GM12892 (cell line): ENCODE measurements around the gene EPS8L3.
"Not testable (repeated sequence)": the region's sequence is repeated elsewhere in the genome, so short reads cannot be mapped to it uniquely, and the experiment has no call there.

Experiments
- DNase-seq: peaks from one replicate; pipeline ENCODE4 v3.0.0; 2011; ENCODE audit not compliant: insufficient read length
- FAIRE-seq: peaks from 2 replicates; lab custom pipeline; 2011; peaks lifted over from hg19 to GRCh38; lab: Jason Lieb, UNC
- POLR2A ChIP-seq: IDR thresholded peaks from 2 replicates; pipeline ENCODE4 v1.6.1; 2011; ENCODE audit warnings: low read depth, low read length, control low read depth
- POLR2AphosphoS5 ChIP-seq: IDR thresholded peaks from 2 replicates; pipeline ENCODE4 v1.6.1; 2011; ENCODE audit warnings: low read depth, low read length, control low read depth
- TAF1 ChIP-seq: IDR thresholded peaks from 2 replicates; pipeline ENCODE4 v1.6.1; 2011; ENCODE audit warnings: low read depth, mild to moderate bottlenecking, control low read depth, low read length, borderline replicate concordance

EPS8L3 gene

DNA sequence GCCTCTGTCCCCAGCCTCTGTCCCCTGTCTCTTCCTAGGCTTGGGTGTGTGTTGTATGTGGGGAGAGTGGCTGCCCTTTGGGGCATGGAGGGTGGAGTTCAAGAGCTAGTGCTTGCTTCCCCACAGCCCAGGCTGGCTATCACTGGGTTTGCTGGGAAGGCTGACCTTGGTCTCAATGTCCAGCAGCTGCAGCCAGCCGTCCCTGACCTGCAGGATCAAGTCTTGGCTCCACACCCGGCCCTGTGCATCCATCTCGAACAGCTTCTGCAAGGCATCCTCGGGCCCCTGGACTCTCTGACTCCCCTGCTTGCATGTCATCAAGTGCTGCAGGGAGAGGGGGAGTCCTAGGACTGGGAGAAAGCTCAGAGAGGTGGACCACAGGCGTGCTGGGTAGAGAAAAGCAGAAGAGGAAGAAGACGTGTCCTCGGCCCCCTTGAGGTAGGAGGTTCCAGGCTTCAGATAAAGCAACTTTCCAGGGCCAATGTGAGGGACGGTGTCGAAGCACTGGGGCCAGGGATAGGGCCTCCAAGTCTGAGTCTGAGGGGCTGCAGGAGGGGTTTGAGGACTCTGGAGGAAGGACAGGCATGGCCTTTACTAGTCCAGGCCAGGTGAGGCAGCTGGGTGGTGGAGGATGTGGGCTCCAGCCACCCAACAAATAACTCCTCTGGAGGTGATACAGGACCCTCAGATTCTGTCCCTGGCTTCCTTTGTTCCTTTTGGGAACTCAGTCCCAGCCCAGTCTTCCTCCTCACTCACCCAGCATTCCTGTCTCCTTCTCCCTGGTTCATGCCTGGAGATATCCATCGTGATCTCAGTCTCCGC lies 4.0 kb downstream of the EPS8L3 start:
- no peak for FAIRE-seq
- no peak for DNase-seq
- TF ChIP-seq POLR2AphosphoS5 (no peak), POLR2A (no peak), TAF1 (no peak)

DNA sequence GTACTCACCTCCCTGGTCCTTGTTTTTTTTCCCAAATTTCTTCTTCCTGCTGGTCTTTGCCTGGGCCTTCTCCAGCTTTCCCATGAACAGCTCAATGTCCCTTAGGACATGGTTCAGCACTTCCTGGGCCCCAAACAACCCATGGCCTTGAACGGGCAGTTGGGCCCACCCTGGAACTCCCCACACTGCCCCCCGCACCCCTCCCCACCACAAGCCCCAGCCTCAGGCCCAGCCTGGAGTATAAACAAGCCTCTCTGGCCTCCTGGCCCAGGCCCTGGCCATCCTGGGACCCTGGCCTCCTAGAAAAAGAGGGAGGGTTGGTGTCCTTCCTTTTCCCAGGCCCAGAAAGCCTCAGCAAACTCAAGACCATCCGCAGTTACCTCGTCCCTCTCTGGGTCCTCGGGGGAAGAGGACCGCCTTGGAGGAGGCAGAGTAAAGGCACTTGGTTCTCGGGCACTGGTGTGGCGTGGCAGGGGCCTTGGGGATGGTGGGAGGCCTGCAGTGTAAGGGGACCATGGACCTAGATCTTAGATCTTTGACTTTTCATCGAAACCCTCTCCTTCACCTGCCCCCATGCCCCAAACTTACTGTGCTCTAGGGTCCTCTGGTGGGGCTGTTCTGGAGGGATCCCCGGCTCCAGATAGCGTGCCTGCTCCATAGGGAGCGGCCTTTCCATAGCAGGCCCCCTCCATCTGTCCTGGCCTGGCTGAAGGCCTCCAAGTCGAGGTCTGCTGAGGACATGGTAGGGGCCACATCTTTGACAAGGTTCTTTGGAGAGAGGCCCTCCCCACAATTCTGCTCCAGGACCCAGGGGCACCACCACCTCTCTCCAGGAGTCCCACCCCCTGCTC lies 5.6 kb downstream of the EPS8L3 start:
- TF ChIP-seq POLR2A, result no peak
- TF ChIP-seq POLR2AphosphoS5, result no peak
- no peak for TF ChIP-seq TAF1
- no peak for DNase-seq
- no peak for FAIRE-seq

DNA sequence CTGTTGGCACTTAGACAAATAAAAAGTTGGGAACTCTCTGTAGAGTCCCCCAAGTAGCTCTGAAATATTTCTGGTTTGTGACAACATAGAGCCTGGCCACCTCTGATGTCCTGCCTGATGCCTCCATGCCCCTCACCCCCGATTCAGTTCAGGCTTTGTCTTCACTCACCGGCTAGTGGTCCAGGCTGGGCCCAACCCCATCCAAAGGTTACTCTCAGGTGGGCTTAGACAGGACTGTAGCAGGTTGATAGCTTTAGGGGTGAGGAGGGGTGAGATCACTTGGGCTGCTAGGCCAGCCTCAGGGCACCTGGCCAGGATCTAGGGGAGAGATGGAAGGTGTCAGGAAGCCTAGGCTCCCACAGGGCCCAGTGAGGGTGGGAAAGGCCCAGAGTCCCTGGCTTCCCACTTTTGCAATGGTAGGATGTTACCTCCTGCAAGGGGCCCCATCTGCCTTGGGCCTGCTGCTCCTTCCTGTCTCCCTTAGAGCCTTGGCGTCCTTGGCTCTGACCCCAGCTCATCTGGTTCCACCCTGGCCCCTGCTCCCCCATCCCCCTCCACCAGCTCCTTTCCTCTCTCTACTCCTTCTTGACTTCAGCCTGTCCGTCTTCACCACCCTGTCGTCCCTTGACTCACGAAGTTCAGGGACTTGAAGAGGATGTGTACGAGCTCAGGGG lies 6.7 kb downstream of the EPS8L3 start:
- TF ChIP-seq POLR2A, result no peak
- no peak for TF ChIP-seq TAF1
- no peak for TF ChIP-seq POLR2AphosphoS5
- FAIRE-seq, result no peak

DNA sequence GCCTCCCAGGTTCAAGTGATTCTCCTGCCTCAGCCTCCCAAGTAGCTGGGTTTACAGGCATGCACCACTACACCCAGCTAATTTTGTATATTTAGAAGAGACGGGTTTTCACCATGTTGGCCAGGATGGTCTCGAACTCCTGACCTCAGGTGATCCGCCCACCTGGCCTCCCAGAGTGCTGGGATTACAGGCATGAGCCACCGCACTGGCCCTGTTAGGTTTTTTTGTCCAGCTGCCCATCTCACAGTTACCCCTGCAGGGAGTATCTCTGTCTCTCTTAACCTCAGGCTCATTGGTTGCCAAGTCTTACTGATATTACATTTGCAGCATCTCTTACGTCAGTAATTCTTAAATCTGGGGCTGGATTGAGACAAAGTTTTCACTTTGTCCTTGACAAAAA lies 7.4 kb downstream of the EPS8L3 start:
- not testable (repeated sequence) for FAIRE-seq, DNase-seq

More for the DNA sequence above, 6.7 kb downstream of the EPS8L3 start:
- DNase-seq, result no peak

DNA sequence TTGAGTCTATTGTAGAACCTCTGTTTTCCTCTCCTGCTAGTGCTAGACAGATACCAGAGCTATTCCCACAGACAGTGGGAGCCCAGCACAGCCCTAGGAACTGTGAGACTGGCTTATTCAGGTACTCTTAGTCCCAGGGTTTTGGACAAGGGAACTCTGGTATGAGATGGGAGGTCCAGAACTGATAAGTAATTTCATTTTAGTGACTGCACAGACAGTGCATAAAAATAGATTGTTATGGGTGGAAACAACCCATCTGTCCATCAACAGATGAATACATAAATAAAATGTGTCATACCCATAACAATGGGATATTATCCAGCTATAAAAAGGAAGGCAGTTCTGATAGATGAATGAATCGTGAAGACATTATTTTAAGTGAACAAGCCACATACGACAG lies 9.0 kb downstream of the EPS8L3 start:
- DNase-seq (no peak), FAIRE-seq (no peak)
- TF ChIP-seq TAF1, result no peak
- no peak for TF ChIP-seq POLR2AphosphoS5

DNA sequence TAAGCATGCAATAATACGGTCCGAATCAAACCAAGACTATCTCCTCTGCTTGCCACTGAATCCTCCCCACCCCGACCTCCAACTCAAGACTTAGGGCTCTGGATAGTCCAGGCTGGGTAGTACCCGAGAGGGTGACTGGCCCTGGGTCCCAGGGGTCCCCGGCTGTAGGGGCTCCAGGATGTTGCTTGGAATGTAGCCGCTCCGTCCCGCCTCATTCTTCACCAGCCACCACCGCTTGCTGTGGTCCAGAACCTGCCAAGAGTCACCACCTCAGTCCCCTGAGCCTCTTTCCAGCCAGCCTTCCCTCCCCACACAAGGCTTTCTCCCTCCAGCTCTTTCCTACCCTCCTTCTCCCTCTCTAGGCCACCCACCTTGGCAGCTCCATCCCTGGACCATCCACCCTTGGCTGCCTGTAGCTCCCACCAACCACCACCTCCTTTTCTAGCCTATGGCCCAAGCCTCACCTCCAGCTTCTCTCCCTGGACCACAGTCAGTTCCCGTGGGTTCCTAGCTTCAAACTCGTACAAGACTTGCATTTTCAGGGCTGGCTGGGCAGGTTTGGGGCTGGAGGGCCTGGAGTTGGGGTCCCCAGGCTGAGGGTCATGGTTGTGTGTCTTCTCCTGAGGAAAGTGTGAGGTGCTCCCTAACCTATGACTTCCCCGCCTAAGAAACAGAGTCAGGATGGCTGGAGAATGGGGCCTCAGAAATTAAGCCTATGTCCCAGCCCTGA lies 12.0 kb downstream of the EPS8L3 start:
- DNase-seq, result no peak
- no peak for TF ChIP-seq POLR2AphosphoS5
- TF ChIP-seq POLR2A, result no peak
- no peak for TF ChIP-seq TAF1
- FAIRE-seq, result no peak

DNA sequence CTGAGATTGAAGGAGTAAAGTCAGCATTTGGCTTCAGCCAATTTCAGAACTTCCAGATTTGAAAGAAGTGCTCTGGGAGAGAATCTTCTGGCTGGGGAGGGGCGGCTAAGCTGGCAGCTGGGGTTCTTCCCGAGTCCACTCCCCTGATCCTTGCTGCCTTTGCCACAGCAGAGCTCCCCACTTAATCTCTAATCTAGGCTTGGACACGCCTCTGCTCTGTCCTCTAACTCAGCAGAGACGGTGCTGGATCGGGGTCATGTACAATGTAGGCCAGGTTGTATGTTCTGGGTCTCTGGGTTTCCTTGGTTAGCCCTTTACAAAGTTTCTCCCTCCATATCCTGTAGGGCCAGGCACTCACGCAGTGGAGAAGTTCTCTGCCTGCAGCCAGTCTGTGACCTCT lies 12.8 kb downstream of the EPS8L3 start:
- TF ChIP-seq POLR2A (no peak), TAF1 (no peak), POLR2AphosphoS5 (no peak)
- no peak for FAIRE-seq

DNA sequence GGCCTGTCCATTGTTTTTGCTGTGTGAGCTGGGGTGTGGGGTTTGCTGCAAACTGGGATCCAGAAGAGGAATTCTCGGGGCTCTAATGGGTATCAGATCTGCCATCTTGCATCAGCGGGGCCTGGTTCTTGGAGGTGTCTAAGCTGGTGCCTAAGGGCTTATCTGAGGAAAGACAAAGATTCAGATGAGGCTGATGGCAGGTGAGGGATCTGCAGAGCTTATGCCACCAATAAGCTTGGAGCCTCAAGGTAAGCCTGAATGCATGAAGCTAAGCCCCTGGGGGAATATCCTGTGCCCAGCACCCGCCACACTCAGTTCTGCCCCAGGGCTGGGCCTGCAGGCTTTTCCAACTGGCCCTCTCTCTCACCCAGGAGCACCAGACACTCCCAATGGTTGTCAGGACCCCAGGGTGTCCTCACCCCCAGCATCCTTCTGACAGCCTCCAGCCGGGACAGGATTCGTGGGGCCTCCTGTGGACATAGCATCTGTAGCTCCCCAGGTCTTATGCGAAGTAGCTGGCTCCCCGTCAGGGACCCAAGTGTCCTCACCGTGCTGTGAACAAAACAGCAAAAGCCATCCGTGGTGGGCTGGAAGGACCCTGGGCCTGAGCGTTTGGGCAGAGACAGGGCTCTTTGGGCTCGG lies 13.4 kb downstream of the EPS8L3 start:
- FAIRE-seq, result no peak
- no peak for DNase-seq
- no peak for TF ChIP-seq POLR2AphosphoS5
- TF ChIP-seq POLR2A, result no peak
- TF ChIP-seq TAF1, result no peak

More for the DNA sequence above, 12.8 kb downstream of the EPS8L3 start:
- no peak for DNase-seq

DNA sequence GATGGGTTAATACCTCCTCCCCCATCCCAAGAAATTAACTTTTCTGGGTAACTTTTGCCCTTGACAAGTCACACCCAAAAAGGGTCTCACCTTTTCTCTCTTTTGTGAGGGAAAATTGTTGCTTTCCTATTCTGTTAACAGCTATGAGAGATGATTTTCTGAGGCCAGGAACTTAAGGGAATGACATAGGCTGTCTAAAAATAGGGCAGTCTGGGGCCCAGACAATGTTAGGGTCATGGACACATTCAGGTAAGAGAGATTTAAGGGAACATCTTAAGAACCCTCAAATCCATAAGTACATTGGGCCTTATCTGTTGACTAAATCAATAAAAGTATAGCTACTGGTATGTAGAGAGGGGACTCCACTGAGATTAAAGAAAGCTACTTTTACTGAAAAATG lies 14.5 kb downstream of the EPS8L3 start:
- TF ChIP-seq POLR2AphosphoS5 (no peak), TAF1 (no peak), POLR2A (no peak)
- no peak for DNase-seq
- no peak for FAIRE-seq

DNA sequence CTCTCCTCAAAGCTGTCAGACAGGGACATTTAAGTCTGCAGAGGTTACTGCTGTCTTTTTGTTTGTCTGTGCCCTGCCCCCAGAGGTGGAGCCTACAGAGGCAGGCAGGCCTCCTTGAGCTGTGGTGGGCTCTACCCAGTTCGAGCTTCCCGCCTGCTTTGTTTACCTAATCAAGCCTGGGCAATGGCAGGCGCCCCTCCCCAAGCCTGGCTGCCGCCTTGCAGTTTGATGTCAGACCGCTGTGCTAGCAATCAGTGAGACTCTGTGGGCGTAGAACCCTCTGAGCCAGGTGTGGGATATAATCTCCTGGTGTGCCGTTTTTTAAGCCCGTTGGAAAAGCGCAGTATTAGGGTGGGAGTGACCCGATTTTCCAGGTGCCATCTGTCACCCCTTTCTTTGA lies 15.4 kb downstream of the EPS8L3 start:
- not testable (repeated sequence) for FAIRE-seq, DNase-seq
